Fibroblast of villous mesenchyme (primary cell): ENCODE measurements around the gene MAPKAP1. TPM values are rescaled to one million over a fixed set of nuclear protein-coding genes. Genes with fewer than 3 reads are reported as not detected.
A peak's percentile ranks its signal among the peaks of the same experiment; 100 is the strongest.

Experiments used
- DNase-seq: peaks from one replicate; pipeline ENCODE4 v3.0.0-alpha.2; 2010; ENCODE audit warnings: low read depth
- H3K4me3 ChIP-seq: 2 replicates; pipeline ENCODE4 v1.5.1; 2011; ENCODE audit warnings: low read depth, mild to moderate bottlenecking, low read length
- total RNA-seq: library from RNA; depleted of rRNA; stranded (reverse); fragments of >200 nt; gene quantifications from 2 replicates; pipeline ENCODE4 v1.2.3, GENCODE V29; 2012
- TF ChIP-seq, protein P1 (sequence below): IDR thresholded peaks from 2 replicates; pipeline ENCODE4 v1.5.1; 2012; ENCODE audit warnings: low read depth, mild to moderate bottlenecking, low read length; ENCODE audit not compliant: insufficient read depth

Gene MAPKAP1
- total RNA-seq, 1 donor: 92.0 TPM

- DNase-seq: no peak
- TF ChIP-seq, protein P1, sequence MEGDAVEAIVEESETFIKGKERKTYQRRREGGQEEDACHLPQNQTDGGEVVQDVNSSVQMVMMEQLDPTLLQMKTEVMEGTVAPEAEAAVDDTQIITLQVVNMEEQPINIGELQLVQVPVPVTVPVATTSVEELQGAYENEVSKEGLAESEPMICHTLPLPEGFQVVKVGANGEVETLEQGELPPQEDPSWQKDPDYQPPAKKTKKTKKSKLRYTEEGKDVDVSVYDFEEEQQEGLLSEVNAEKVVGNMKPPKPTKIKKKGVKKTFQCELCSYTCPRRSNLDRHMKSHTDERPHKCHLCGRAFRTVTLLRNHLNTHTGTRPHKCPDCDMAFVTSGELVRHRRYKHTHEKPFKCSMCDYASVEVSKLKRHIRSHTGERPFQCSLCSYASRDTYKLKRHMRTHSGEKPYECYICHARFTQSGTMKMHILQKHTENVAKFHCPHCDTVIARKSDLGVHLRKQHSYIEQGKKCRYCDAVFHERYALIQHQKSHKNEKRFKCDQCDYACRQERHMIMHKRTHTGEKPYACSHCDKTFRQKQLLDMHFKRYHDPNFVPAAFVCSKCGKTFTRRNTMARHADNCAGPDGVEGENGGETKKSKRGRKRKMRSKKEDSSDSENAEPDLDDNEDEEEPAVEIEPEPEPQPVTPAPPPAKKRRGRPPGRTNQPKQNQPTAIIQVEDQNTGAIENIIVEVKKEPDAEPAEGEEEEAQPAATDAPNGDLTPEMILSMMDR: no peak
- H3K4me3 ChIP-seq: no peak overlapping the region
Observed at GRCh38 chr9:125431741-125432271, 275.2 kb downstream of the MAPKAP1 start.

GRCh38 chr9:125431012-125431305, 276.0 kb downstream of the MAPKAP1 start:
- H3K4me3 ChIP-seq: no peak overlapping the region
- DNase-seq: no peak
- TF ChIP-seq, protein P1: no peak

- no peak overlapping the region for H3K4me3 ChIP-seq
- no peak for DNase-seq
- TF ChIP-seq, protein P1: no peak
Observed at GRCh38 chr9:125430161-125431011, 276.6 kb downstream of the MAPKAP1 start.

- DNase-seq: no peak
- TF ChIP-seq, protein P1: no peak
- H3K4me3 ChIP-seq: no peak overlapping the region
Observed at GRCh38 chr9:125429476-125430160, 277.4 kb downstream of the MAPKAP1 start.

DNA sequence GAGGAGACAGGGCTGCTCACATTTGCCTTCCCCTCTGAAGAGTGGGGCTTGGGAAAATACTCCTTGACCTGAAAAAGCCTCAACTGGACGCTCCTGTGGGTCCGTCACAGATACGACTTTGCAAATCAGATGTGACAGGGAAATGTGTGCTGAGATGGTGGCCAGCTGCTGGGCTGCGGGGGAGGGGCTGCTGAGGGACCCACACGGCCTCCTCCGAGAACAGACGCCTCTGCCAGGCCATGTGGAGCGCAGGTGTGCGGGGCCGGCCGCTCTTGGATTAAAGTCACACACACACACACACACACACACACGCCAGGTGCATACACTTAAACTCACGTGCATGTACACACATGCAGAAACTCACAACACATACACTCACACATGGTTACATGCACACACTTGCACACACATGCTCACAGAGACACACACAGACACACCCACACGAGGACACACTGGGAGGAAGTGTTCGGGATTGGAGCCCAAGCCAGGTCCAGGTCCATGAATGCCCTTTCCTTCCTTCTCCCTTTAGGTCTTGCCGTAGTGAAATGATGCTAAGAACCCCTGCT, 278.0 kb downstream of the MAPKAP1 start:
- TF ChIP-seq, protein P1: no peak
- DNase-seq: peak; percentile 39

GRCh38 chr9:125428060-125428901, 278.7 kb downstream of the MAPKAP1 start:
- peak; percentile 13 for DNase-seq
- TF ChIP-seq, protein P1: peak; percentile 57
- no peak overlapping the region for H3K4me3 ChIP-seq

More for the DNA sequence above, 278.0 kb downstream of the MAPKAP1 start:
- no peak overlapping the region for H3K4me3 ChIP-seq
